WTC11 (cell line): Measurements from ENCODE around the gene VAV2. TPM values are rescaled to one million over a fixed set of nuclear protein-coding genes. Genes with fewer than 3 reads are reported as not detected.

Experiments
- ATAC-seq: fragments of 200-7000 bp; cut with Tn5 transposase; 2 replicates; pipeline ENCODE4 v1.10.0; 2021; ENCODE audit warnings: mild to moderate bottlenecking, moderate library complexity
- CTCF ChIA-PET: fragments of 300-600 bp; sonication (Branson Sonifier 250); formaldehyde crosslinking; loops from one replicate; lab custom pipeline; 2021; ENCODE audit warnings: antibody characterized with exemption; lab: Charles Lee
- POLR2A ChIA-PET: fragments of 350-600 bp; sonication (Branson Sonifier 250); formaldehyde crosslinking; loops from one replicate; lab custom pipeline; 2021; ENCODE audit warnings: antibody characterized with exemption; lab: Charles Lee
- DNase-seq: peaks from one replicate; pipeline ENCODE4 v3.0.0; 2021; ENCODE audit warnings: low spot score
- H3K27ac Mint-ChIP-seq: 2 replicates; pipeline ENCODE4 v1.8.0; 2021; ENCODE audit warnings: mixed read lengths
- H3K27me3 Mint-ChIP-seq: 2 replicates; pipeline ENCODE4 v1.8.0; 2021; ENCODE audit warnings: low read depth, mild to moderate bottlenecking, moderate library complexity, mixed read lengths
- H3K36me3 Mint-ChIP-seq: 2 replicates; pipeline ENCODE4 v1.8.0; 2021; ENCODE audit warnings: mixed read lengths
- H3K4me1 Mint-ChIP-seq: 2 replicates; pipeline ENCODE4 v1.8.0; 2022; ENCODE audit warnings: mixed read lengths
- H3K4me3 Mint-ChIP-seq: 2 replicates; pipeline ENCODE4 v1.8.0; 2021; ENCODE audit warnings: mild to moderate bottlenecking, moderate library complexity, mixed read lengths
- H3K9me3 Mint-ChIP-seq: 2 replicates; pipeline ENCODE4 v1.8.0; 2021; ENCODE audit warnings: mixed read lengths
- CBFB ChIP-seq: sonication (generic); formaldehyde crosslinking; IDR thresholded peaks from 2 replicates; pipeline ENCODE4 v1.8.1; 2022; ENCODE audit warnings: mild to moderate bottlenecking, low read depth, missing genetic modification reagents
- ETV6 ChIP-seq: sonication (generic); formaldehyde crosslinking; IDR thresholded peaks from 2 replicates; pipeline ENCODE4 v1.8.1; 2022; ENCODE audit warnings: mild to moderate bottlenecking, missing genetic modification reagents
- GRHL2 ChIP-seq: fragments of 250-450 bp; sonication (Bioruptor Pico); IDR thresholded peaks from 2 replicates; pipeline ENCODE4 v1.8.0; 2022; ENCODE audit warnings: mild to moderate bottlenecking, moderate library complexity; ENCODE audit not compliant: insufficient replicate concordance, severe bottlenecking
- HMGA2 ChIP-seq: fragments of 250-450 bp; sonication (Bioruptor Pico); IDR thresholded peaks from 2 replicates; pipeline ENCODE4 v1.4.0; 2021; ENCODE audit warnings: mild to moderate bottlenecking, moderate library complexity
- NFE2L1 ChIP-seq: sonication (generic); formaldehyde crosslinking; IDR thresholded peaks from 2 replicates; pipeline ENCODE4 v1.8.1; 2023; ENCODE audit warnings: missing genetic modification reagents
- NR2C2 ChIP-seq: sonication (generic); formaldehyde crosslinking; IDR thresholded peaks from 2 replicates; pipeline ENCODE4 v1.8.0; 2022; ENCODE audit warnings: mild to moderate bottlenecking, missing genetic modification reagents
- ZNF121 ChIP-seq: sonication (generic); formaldehyde crosslinking; IDR thresholded peaks from 2 replicates; pipeline ENCODE4 v1.8.0; 2023; ENCODE audit warnings: missing genetic modification reagents
- ZNF138 ChIP-seq: sonication (generic); formaldehyde crosslinking; conservative IDR thresholded peaks from 2 replicates; pipeline ENCODE4 v1.8.1; 2022; ENCODE audit warnings: mild to moderate bottlenecking, moderate library complexity, missing genetic modification reagents
- ZNF263 ChIP-seq: sonication (generic); formaldehyde crosslinking; IDR thresholded peaks from 2 replicates; pipeline ENCODE4 v1.8.1; 2022; ENCODE audit warnings: low read depth, mild to moderate bottlenecking, moderate library complexity, missing genetic modification reagents
- total RNA-seq: library from RNA; stranded (reverse); gene quantifications from 3 replicates; pipeline ENCODE4 v1.2.3, GENCODE V29; 2021
- TF ChIP-seq, protein P1 (sequence below): sonication (generic); formaldehyde crosslinking; conservative IDR thresholded peaks from 2 replicates; pipeline ENCODE4 v1.8.1; 2022; ENCODE audit warnings: mild to moderate bottlenecking, missing genetic modification reagents
- TF ChIP-seq, protein P2 (sequence below): sonication (generic); formaldehyde crosslinking; IDR thresholded peaks from 2 replicates; pipeline ENCODE4 v1.8.0; 2023; ENCODE audit warnings: missing genetic modification reagents, mild to moderate bottlenecking, borderline replicate concordance
- TF ChIP-seq, protein P3 (sequence below): sonication (generic); formaldehyde crosslinking; IDR thresholded peaks from 2 replicates; pipeline ENCODE4 v1.8.0; 2022; ENCODE audit warnings: mild to moderate bottlenecking, missing genetic modification reagents
- TF ChIP-seq, protein P4 (sequence below): fragments of 200-600 bp; IDR thresholded peaks from 2 replicates; pipeline ENCODE4 v1.8.0; 2022; ENCODE audit warnings: antibody characterized with exemption

Gene VAV2
- total RNA-seq, 1 experiment from 2014 or later, result 39.7 TPM

DNA sequence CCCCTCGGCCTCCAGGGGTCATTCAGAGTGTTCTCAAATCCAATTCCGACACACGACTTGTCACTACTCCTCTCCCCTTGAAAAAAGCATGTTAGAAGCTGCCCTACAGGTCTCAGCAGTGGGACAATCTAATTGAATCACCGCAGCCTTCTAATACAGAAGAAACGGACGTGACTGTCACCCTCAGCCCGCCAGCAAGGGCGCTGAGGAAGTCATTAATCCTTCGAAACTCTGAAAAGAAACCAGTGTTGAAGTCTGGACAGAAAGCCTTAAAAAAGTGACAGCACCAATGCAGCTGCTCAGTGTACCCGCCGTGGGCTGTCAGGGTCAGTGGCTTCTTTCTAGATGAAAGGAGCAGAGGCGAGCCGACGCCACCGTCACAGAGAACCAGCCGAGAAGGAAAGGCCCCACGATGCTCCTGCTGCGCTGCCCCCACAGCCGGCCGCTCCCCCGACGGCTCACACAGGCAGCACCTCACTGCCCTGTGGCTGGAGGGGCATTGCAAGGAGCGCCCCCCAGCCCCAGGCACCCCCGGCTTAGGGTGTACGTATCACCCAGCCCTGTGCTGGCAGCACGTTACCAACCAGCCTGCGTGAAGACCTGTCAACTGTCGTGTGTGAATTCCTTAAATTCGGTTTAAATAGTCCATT is 38.8 kb upstream of the VAV2 start:
- POLR2A ChIA-PET, result no interaction called here
- H3K27me3 Mint-ChIP-seq, result no peaks in the 10 kb centered on the region

DNA sequence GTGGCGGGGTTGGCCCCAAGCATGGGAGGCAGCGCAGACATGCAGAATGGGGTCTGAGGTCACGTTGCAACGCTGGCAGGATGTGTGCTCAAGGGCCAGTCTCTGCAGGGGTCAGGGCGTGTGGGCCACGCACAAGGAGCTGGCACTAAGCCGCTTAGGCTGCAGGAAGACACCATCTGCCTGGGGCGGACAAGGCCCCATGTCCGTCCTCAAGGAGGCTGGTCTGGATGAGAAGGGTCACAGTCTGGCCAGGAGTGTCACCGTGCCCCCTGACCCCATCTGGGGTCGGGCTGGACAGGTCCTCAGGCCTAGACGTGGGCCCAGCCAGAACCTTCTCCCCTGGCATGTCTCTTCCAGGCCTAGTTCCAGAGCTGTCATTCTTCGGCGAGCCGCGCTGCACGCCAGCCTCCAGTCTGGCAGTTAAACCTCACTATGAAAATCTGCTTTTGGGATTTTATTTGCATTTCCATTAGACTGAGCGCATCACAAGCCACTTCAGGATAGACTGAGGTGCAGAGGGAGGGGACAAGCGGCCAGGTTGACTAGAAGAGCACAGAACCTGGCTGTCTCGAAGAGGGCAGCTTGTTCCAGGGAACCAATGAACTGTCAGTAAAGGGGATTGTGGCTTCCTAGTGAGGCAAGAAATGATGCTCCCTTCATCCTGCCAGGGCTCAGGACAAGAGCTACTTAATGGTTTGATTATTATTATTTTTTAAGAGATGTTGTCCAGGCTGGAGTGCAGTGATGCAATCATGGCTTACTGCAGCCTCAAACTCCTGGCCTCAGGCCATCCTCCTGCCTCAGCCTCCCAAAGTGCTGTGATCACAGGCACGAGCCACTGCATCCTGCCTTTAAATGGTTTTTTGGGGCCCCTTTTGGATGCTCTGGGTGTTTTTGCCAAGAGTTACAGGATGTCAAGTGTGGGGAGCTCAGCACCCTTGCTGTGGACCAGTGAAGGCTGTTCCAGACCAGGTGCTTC is 37.4 kb upstream of the VAV2 start:
- CTCF ChIA-PET, result interaction anchor here (0.5 to 1.8 kb wide), 3 partner anchors 36 to 534 kb away, joined by 3 to 6 read pairs (median 4); no protein-coding TSS in a partner anchor
- Mint-ChIP-seq H3K4me1 (peaks cover 6% of the 10 kb centered on the region; the same call in 1 of the 2 replicates), H3K9me3 (no peaks in the 10 kb centered on the region), H3K4me3 (no peak overlapping the region), H3K27ac (no peak overlapping the region; the same call in 1 of the 2 replicates), H3K27me3 (no peaks in the 10 kb centered on the region), H3K36me3 (peaks cover 20% of the 10 kb centered on the region)
- TF ChIP-seq ZNF263 (CRISPR knock-in tag), result no peak
- TF ChIP-seq, protein P1, sequence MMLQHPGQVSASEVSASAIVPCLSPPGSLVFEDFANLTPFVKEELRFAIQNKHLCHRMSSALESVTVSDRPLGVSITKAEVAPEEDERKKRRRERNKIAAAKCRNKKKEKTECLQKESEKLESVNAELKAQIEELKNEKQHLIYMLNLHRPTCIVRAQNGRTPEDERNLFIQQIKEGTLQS, result no peak
- no peak for TF ChIP-seq ETV6
- TF ChIP-seq, protein P2, sequence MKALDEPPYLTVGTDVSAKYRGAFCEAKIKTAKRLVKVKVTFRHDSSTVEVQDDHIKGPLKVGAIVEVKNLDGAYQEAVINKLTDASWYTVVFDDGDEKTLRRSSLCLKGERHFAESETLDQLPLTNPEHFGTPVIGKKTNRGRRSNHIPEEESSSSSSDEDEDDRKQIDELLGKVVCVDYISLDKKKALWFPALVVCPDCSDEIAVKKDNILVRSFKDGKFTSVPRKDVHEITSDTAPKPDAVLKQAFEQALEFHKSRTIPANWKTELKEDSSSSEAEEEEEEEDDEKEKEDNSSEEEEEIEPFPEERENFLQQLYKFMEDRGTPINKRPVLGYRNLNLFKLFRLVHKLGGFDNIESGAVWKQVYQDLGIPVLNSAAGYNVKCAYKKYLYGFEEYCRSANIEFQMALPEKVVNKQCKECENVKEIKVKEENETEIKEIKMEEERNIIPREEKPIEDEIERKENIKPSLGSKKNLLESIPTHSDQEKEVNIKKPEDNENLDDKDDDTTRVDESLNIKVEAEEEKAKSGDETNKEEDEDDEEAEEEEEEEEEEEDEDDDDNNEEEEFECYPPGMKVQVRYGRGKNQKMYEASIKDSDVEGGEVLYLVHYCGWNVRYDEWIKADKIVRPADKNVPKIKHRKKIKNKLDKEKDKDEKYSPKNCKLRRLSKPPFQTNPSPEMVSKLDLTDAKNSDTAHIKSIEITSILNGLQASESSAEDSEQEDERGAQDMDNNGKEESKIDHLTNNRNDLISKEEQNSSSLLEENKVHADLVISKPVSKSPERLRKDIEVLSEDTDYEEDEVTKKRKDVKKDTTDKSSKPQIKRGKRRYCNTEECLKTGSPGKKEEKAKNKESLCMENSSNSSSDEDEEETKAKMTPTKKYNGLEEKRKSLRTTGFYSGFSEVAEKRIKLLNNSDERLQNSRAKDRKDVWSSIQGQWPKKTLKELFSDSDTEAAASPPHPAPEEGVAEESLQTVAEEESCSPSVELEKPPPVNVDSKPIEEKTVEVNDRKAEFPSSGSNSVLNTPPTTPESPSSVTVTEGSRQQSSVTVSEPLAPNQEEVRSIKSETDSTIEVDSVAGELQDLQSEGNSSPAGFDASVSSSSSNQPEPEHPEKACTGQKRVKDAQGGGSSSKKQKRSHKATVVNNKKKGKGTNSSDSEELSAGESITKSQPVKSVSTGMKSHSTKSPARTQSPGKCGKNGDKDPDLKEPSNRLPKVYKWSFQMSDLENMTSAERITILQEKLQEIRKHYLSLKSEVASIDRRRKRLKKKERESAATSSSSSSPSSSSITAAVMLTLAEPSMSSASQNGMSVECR (CRISPR knock-in tag), result no peak
- POLR2A ChIA-PET, result no interaction called here
- DNase-seq (no peak), ATAC-seq (no peak)

More for the DNA sequence above, 38.8 kb upstream of the VAV2 start:
- no peak for TF ChIP-seq CBFB (CRISPR knock-in tag)
- TF ChIP-seq NR2C2 (CRISPR knock-in tag), result no peak
- TF ChIP-seq NFE2L1 (CRISPR knock-in tag), result no peak
- TF ChIP-seq GRHL2 (CRISPR knock-in tag), result no peak
- no peak for TF ChIP-seq ZNF121 (CRISPR knock-in tag)
- TF ChIP-seq, protein P3, sequence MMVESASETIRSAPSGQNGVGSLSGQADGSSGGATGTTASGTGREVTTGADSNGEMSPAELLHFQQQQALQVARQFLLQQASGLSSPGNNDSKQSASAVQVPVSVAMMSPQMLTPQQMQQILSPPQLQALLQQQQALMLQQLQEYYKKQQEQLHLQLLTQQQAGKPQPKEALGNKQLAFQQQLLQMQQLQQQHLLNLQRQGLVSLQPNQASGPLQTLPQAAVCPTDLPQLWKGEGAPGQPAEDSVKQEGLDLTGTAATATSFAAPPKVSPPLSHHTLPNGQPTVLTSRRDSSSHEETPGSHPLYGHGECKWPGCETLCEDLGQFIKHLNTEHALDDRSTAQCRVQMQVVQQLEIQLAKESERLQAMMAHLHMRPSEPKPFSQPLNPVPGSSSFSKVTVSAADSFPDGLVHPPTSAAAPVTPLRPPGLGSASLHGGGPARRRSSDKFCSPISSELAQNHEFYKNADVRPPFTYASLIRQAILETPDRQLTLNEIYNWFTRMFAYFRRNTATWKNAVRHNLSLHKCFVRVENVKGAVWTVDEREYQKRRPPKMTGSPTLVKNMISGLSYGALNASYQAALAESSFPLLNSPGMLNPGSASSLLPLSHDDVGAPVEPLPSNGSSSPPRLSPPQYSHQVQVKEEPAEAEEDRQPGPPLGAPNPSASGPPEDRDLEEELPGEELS (CRISPR knock-in tag), result no peak
- TF ChIP-seq ZNF138, result no peak
- TF ChIP-seq HMGA2 (CRISPR knock-in tag), result no peak
- TF ChIP-seq, protein P4, sequence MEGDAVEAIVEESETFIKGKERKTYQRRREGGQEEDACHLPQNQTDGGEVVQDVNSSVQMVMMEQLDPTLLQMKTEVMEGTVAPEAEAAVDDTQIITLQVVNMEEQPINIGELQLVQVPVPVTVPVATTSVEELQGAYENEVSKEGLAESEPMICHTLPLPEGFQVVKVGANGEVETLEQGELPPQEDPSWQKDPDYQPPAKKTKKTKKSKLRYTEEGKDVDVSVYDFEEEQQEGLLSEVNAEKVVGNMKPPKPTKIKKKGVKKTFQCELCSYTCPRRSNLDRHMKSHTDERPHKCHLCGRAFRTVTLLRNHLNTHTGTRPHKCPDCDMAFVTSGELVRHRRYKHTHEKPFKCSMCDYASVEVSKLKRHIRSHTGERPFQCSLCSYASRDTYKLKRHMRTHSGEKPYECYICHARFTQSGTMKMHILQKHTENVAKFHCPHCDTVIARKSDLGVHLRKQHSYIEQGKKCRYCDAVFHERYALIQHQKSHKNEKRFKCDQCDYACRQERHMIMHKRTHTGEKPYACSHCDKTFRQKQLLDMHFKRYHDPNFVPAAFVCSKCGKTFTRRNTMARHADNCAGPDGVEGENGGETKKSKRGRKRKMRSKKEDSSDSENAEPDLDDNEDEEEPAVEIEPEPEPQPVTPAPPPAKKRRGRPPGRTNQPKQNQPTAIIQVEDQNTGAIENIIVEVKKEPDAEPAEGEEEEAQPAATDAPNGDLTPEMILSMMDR, result no peak
- no peak overlapping the region; the same call in 1 of the 2 replicates for H3K27ac Mint-ChIP-seq
- H3K4me3 Mint-ChIP-seq, result no peak overlapping the region
- ATAC-seq (no peak), DNase-seq (no peak)
- CTCF ChIA-PET, result no interaction called here
- peaks cover 32% of the 10 kb centered on the region for H3K36me3 Mint-ChIP-seq
- H3K4me1 Mint-ChIP-seq, result peaks cover 6% of the 10 kb centered on the region; the same call in 1 of the 2 replicates
- H3K9me3 Mint-ChIP-seq, result no peaks in the 10 kb centered on the region
